IMR-90 (cell line): Measurements from ENCODE around the gene TMED10. TPM values are rescaled to one million over a fixed set of nuclear protein-coding genes. Genes with fewer than 3 reads are reported as not detected.

ENCODE experiments used
- ATAC-seq: fragments of 200-7000 bp; cut with Tn5 transposase; 2 replicates; pipeline ENCODE4 v1.9.1; 2020; ENCODE audit warnings: low read depth, mild to moderate bottlenecking, moderate library complexity
- BruUV-seq: library from RNA; stranded (reverse); fragments of 400-500 nt; replicated peaks from 2 replicates; lab custom pipeline; 2021; lab: Mats Ljungman, UMichigan
- CTCF ChIA-PET: fragments of 300-600 bp; formaldehyde crosslinking; extraction: SDS; loops from one replicate; lab custom pipeline; 2021; ENCODE audit warnings: antibody characterized with exemption; lab: Yijun Ruan, JAX
- POLR2A ChIA-PET: fragments of 300-600 bp; sonication (Branson Sonifier 250); formaldehyde crosslinking; loops from one replicate; lab custom pipeline; 2022; ENCODE audit warnings: antibody characterized with exemption; ENCODE audit not compliant: unreplicated experiment; lab: Charles Lee
- DNase-seq: peaks from one replicate; pipeline ENCODE4 v3.0.0; 2013
- H2AFZ ChIP-seq: replicated peaks from 2 replicates; pipeline ENCODE3; 2013; ENCODE audit warnings: low read length, mild to moderate bottlenecking; ENCODE audit not compliant: poor library complexity
- H2AK5ac ChIP-seq: 2 replicates; pipeline ENCODE4 v1.6.1; 2013; ENCODE audit warnings: low read depth, low read length, inconsistent platforms
- H2AK9ac ChIP-seq: replicated peaks from 2 replicates; pipeline ENCODE3; 2013; ENCODE audit warnings: mild to moderate bottlenecking, low read depth, low read length, moderate library complexity; ENCODE audit not compliant: poor library complexity
- H2BK120ac ChIP-seq: 2 replicates; pipeline ENCODE4 v1.6.1; 2013; ENCODE audit warnings: low read depth, low read length, inconsistent platforms
- H2BK15ac ChIP-seq: 3 replicates; pipeline ENCODE4 v1.6.1; 2013; ENCODE audit warnings: low read depth, low read length, inconsistent platforms
- H2BK20ac ChIP-seq: 2 replicates; pipeline ENCODE4 v1.6.1; 2013; ENCODE audit warnings: low read depth, mild to moderate bottlenecking, inconsistent platforms, low read length, moderate library complexity
- H2BK5ac ChIP-seq: 2 replicates; pipeline ENCODE4 v1.6.1; 2013; ENCODE audit warnings: mild to moderate bottlenecking, low read depth, low read length, inconsistent platforms; ENCODE audit not compliant: poor library complexity, severe bottlenecking
- H3K14ac ChIP-seq: replicated peaks from 2 replicates; pipeline ENCODE4 v1.6.1; 2013; ENCODE audit warnings: low read depth, low read length, inconsistent platforms
- H3K18ac ChIP-seq: 2 replicates; pipeline ENCODE4 v1.6.1; 2013; ENCODE audit warnings: low read depth, low read length, control low read depth
- H3K23ac ChIP-seq: 2 replicates; pipeline ENCODE4 v1.6.1; 2013; ENCODE audit warnings: low read depth, low read length, inconsistent platforms
- H3K27ac ChIP-seq: 2 replicates; pipeline ENCODE4 v1.5.1; 2013; ENCODE audit warnings: mild to moderate bottlenecking, control low read depth, low read length; ENCODE audit not compliant: insufficient read depth
- H3K27me3 ChIP-seq: 2 replicates; pipeline ENCODE4 v1.6.1; 2013; ENCODE audit warnings: low read length; ENCODE audit not compliant: control insufficient read depth, insufficient read depth
- H3K36me3 ChIP-seq: 2 replicates; pipeline ENCODE4 v1.6.1; 2013; ENCODE audit warnings: low read length, mixed read lengths; ENCODE audit not compliant: control insufficient read depth, insufficient read depth
- H3K4ac ChIP-seq: 2 replicates; pipeline ENCODE4 v1.6.1; 2013; ENCODE audit warnings: low read depth, low read length, inconsistent platforms
- H3K4me1 ChIP-seq: 2 replicates; pipeline ENCODE4 v1.6.1; 2013; ENCODE audit warnings: low read length, mixed read lengths; ENCODE audit not compliant: control insufficient read depth, insufficient read depth
- H3K4me2 ChIP-seq: 2 replicates; pipeline ENCODE4 v1.6.1; 2013; ENCODE audit warnings: low read depth, mild to moderate bottlenecking, control low read depth, low read length, moderate library complexity
- H3K4me3 ChIP-seq: 2 replicates; pipeline ENCODE4 v1.5.1; 2013; ENCODE audit warnings: low read depth, mild to moderate bottlenecking, control low read depth, low read length, moderate library complexity; ENCODE audit not compliant: insufficient read depth
- H3K56ac ChIP-seq: 2 replicates; pipeline ENCODE4 v1.6.1; 2013; ENCODE audit warnings: low read length, inconsistent platforms; ENCODE audit not compliant: insufficient read depth; ENCODE audit errors: extremely low read depth
- H3K79me1 ChIP-seq, 2 experiments: 2 replicates each; pipeline ENCODE4 v1.6.1; 2013; ENCODE audit warnings: low read length in 2 of 2, inconsistent platforms in 1 of 2, low read depth in 1 of 2
- H3K9ac ChIP-seq: 2 replicates; pipeline ENCODE4 v1.6.1; 2013; ENCODE audit warnings: low read depth, low read length, control low read depth
- H3K9me1 ChIP-seq: 2 replicates; pipeline ENCODE4 v1.6.1; 2013; ENCODE audit warnings: low read length, inconsistent platforms; ENCODE audit not compliant: insufficient read depth
- H3K9me3 ChIP-seq: 2 replicates; pipeline ENCODE4 v1.6.1; 2013; ENCODE audit warnings: low read length; ENCODE audit not compliant: control insufficient read depth, insufficient read depth
- H4K20me1 ChIP-seq: 2 replicates; pipeline ENCODE4 v1.6.1; 2013; ENCODE audit warnings: low read length, inconsistent platforms; ENCODE audit not compliant: insufficient read depth
- H4K5ac ChIP-seq: 2 replicates; pipeline ENCODE4 v1.6.1; 2013; ENCODE audit warnings: mild to moderate bottlenecking, low read depth, low read length, control low read depth
- H4K8ac ChIP-seq, 2 experiments: 2 replicates each; pipeline ENCODE4 v1.6.1; 2013; ENCODE audit warnings: low read depth in 2 of 2, low read length in 2 of 2, control low read depth in 1 of 2, inconsistent platforms in 1 of 2
- H4K91ac ChIP-seq: 2 replicates; pipeline ENCODE4 v1.6.1; 2013; ENCODE audit warnings: low read depth, low read length, inconsistent platforms; ENCODE audit not compliant: insufficient read depth
- BHLHE40 ChIP-seq: fragments of 150-350 bp; IDR thresholded peaks from 2 replicates; pipeline ENCODE4 v1.6.1; 2016; ENCODE audit warnings: mild to moderate bottlenecking, low read depth, low read length
- MAFK ChIP-seq: IDR thresholded peaks from 2 replicates; pipeline ENCODE4 v1.6.1; 2012; ENCODE audit warnings: low read depth, low read length, improper control_type of control experiment
- SMC3 ChIP-seq: fragments of 150-350 bp; IDR thresholded peaks from 2 replicates; pipeline ENCODE4 v1.6.1; 2016; ENCODE audit warnings: low read depth, mild to moderate bottlenecking, antibody characterized with exemption, low read length, moderate library complexity
- WGBS, 2 experiments: methylation state at CpG; one replicate each; pipeline versions ENCODE4 v1.1.5 to v1.1.7; 2013; ENCODE audit warnings: missing lambda C conversion rate in 2 of 2; ENCODE audit not compliant: insufficient read length in 1 of 2; ENCODE audit errors: extremely low coverage in 2 of 2; 5-methylcytosine and 5-hydroxymethylcytosine counted together
- dilution Hi-C: fragments of 300-500 bp; cut with HindIII; formaldehyde crosslinking; loops from one replicate; pipeline ENCODE4 v1.14.3; 2018; ENCODE audit warnings: low sequenced_read_pairs; ENCODE audit not compliant: unreplicated experiment
- in situ Hi-C: fragments of 300-500 bp; cut with MboI; formaldehyde crosslinking; loops from 3 replicates; pipeline ENCODE4 v1.14.3; 2019; ENCODE audit warnings: low sequenced_read_pairs, inconsistent platforms, mixed read lengths
- intact Hi-C: fragments of 100-400 bp; cut with micrococcal nuclease; formaldehyde crosslinking; loops from 2 replicates; pipeline ENCODE4 v1.10.0; 2022
- polyA plus RNA-seq, 3 experiments: library from polyadenylated mRNA; depleted of rRNA; stranded (reverse); fragments of >200 nt; gene quantifications; 2 replicates each; pipeline ENCODE4 v1.2.3, GENCODE V29; 2012; ENCODE audit warnings: low replicate concordance in 1 of 3
- total RNA-seq: library from RNA; depleted of rRNA; stranded (reverse); fragments of >200 nt; gene quantifications from 2 replicates; pipeline ENCODE4 v1.2.3, GENCODE V29; 2012
- TF ChIP-seq, protein P1 (sequence below): conservative IDR thresholded peaks from 2 replicates; pipeline ENCODE4 v1.5.1; 2012; ENCODE audit warnings: mild to moderate bottlenecking, low read depth, low read length, improper control_type of control experiment

TMED10 gene
- total and polyA plus RNA-seq, 2 of the 4 experiments (the other 2 are of a cell fraction), result 254 to 441 TPM

- TF ChIP-seq, protein P1, sequence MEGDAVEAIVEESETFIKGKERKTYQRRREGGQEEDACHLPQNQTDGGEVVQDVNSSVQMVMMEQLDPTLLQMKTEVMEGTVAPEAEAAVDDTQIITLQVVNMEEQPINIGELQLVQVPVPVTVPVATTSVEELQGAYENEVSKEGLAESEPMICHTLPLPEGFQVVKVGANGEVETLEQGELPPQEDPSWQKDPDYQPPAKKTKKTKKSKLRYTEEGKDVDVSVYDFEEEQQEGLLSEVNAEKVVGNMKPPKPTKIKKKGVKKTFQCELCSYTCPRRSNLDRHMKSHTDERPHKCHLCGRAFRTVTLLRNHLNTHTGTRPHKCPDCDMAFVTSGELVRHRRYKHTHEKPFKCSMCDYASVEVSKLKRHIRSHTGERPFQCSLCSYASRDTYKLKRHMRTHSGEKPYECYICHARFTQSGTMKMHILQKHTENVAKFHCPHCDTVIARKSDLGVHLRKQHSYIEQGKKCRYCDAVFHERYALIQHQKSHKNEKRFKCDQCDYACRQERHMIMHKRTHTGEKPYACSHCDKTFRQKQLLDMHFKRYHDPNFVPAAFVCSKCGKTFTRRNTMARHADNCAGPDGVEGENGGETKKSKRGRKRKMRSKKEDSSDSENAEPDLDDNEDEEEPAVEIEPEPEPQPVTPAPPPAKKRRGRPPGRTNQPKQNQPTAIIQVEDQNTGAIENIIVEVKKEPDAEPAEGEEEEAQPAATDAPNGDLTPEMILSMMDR, result no peak
- no peak for TF ChIP-seq MAFK
Observed at GRCh38 chr14:75224561-75224960, 48.1 kb upstream of the TMED10 start (continued).

DNA sequence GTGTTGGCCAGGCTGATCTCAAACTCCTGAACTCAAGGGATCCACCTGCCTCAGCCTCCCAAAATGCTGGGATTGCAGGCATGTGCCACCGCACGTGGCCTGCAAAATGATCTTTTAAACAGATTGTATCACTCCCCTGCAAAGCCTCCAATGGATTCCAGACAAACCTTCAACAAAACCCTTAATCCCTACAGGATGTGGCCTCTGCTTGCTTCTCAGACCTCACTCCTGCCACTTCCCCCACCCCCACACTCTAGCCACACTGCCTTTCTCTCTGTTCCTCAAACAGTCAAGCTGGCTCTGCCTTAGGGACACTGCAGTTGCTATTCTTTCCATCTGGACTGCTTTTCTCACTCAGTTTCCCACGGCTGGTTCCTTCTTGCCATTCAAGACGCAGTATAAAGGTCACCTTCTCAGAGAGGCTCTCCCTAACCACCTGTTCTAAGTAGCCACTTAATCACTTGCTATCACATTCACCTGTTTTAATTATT is 47.3 kb upstream of the TMED10 start:
- no peak overlapping the region for H4K91ac ChIP-seq
- no peak overlapping the region for H3K4me2 ChIP-seq
- H3K23ac ChIP-seq, result no peak overlapping the region
- 0 out of 2 replicates have a peak, but pooled peaks have one; percentile 13 for TF ChIP-seq BHLHE40
- no peak for TF ChIP-seq SMC3
- H2AK9ac ChIP-seq, result no peak overlapping the region
- H4K8ac ChIP-seq, result no peak overlapping the region
- H2BK120ac ChIP-seq, result peak overlapping the region; percentile 48; the same call in 1 of the 2 replicates
- no TSS peak for BruUV-seq
- WGBS, 2 experiments, result 60% methylated on average over 3 of the region's 4 CpGs; no CpG with 5 or more reads in 1 of the 2 experiments
- H3K9me3 ChIP-seq, result no peaks in the 10 kb centered on the region
- H2AFZ ChIP-seq, result no peak overlapping the region
- H3K27ac ChIP-seq, result no peak overlapping the region
- in situ Hi-C loops, result no loop called here
- H2BK15ac ChIP-seq, result no peak overlapping the region
- peak; percentile 58 for DNase-seq
- H3K36me3 ChIP-seq, result no peaks in the 10 kb centered on the region
- H3K56ac ChIP-seq, result no peak overlapping the region
- ChIA-PET POLR2A (no interaction called here), CTCF (interaction anchor here (0.6 kb wide), 1 partner anchor 9 kb away, joined by 4 read pairs; no protein-coding TSS in a partner anchor)
- H3K79me1 ChIP-seq, result no peaks in the 10 kb centered on the region
- peaks cover 14% of the 10 kb centered on the region for H3K9me1 ChIP-seq
- no peaks in the 10 kb centered on the region for H4K20me1 ChIP-seq
- no peaks in the 10 kb centered on the region for H3K27me3 ChIP-seq
- ATAC-seq, result peak; percentile 32
- H3K9ac ChIP-seq, result no peak overlapping the region
- H3K14ac ChIP-seq, result no peak overlapping the region
- no peak overlapping the region for H3K4me3 ChIP-seq
- H2BK20ac ChIP-seq, result peak overlapping the region; percentile 67; the same call in 1 of the 2 replicates
- dilution Hi-C loops, result no loop called here
- H3K4ac ChIP-seq, result 0 out of 2 replicates have a peak overlapping the region, but pooled peaks have one; percentile 38
- peak overlapping the region; percentile 37; the same call in 1 of the 2 replicates for H2AK5ac ChIP-seq
- intact Hi-C loops, result no loop called here
- peaks cover 10% of the 10 kb centered on the region for H3K4me1 ChIP-seq
- H4K5ac ChIP-seq, result no peak overlapping the region
- no peak overlapping the region; the same call in 1 of the 2 replicates for H3K18ac ChIP-seq
- peak overlapping the region; percentile 36 for H2BK5ac ChIP-seq
